Thoracic aorta (tissue), 2 donors: ENCODE results near the gene EAF2. TPM values are rescaled to one million over a fixed set of nuclear protein-coding genes. Genes with fewer than 3 reads are reported as not detected.

ENCODE experiments used
- ATAC-seq: fragments of 150-250 bp; one replicate; pipeline ENCODE4 v1.8.0; 2017; ENCODE audit warnings: low read depth; ENCODE audit not compliant: insufficient number of reproducible peaks, low FRiP score
- DNase-seq: peaks from one replicate; pipeline ENCODE4 v3.0.0-alpha.2; 2020; ENCODE audit warnings: low spot score
- H3K27ac ChIP-seq, 2 donors: fragments of 200-600 bp; sonication (generic); 1 replicate in 1 of 2; 2 replicates in 1 of 2; pipeline ENCODE4 v1.5.1; 2016; ENCODE audit warnings: mild to moderate bottlenecking in 2 of 2, moderate library complexity in 2 of 2
- H3K27me3 ChIP-seq: fragments of 200-600 bp; sonication (generic); replicated peaks from 2 replicates; pipeline ENCODE4 v1.6.0; 2016; ENCODE audit warnings: mild to moderate bottlenecking; ENCODE audit not compliant: insufficient read depth
- H3K36me3 ChIP-seq: fragments of 200-600 bp; sonication (generic); one replicate; pipeline ENCODE4 v1.5.1; 2016
- H3K4me1 ChIP-seq, 2 donors: fragments of 200-600 bp; sonication (generic); 1 replicate in 1 of 2; 2 replicates in 1 of 2; pipeline versions ENCODE4 v1.5.1 to v1.6.0; 2016; ENCODE audit warnings: low read depth in 2 of 2, mild to moderate bottlenecking in 1 of 2; ENCODE audit not compliant: control insufficient read depth in 1 of 2
- H3K4me3 ChIP-seq: fragments of 200-600 bp; sonication (generic); 2 replicates; pipeline ENCODE4 v1.5.1; 2016; ENCODE audit warnings: mild to moderate bottlenecking
- H3K9me3 ChIP-seq: fragments of 200-600 bp; sonication (generic); 2 replicates; pipeline ENCODE4 v1.5.1; 2016
- CTCF ChIP-seq: fragments of 200-600 bp; sonication (generic); IDR thresholded peaks from one replicate; pipeline ENCODE4 v1.5.1; 2019; ENCODE audit warnings: antibody characterized with exemption
- total RNA-seq, 2 donors: library from RNA; depleted of rRNA; stranded (reverse); fragments of >200 nt; gene quantifications; one replicate each; pipeline versions ENCODE4 v1.1.0 to v1.2.3, GENCODE V29; 2016

The EAF2 gene
- total RNA-seq, 2 donors from 2014 or later, result 3.7 to 5.1 TPM

GRCh38 chr3:121914081-121914998 lies 79.3 kb downstream of the EAF2 start:
- no peak for TF ChIP-seq CTCF
- peaks cover 0 to 4% of the 10 kb centered on the region in 2 donors for H3K4me1 ChIP-seq
- ATAC-seq (no peak), DNase-seq (no peak)
- no peaks in the 10 kb centered on the region for H3K27me3 ChIP-seq
- H3K27ac ChIP-seq, result no peak overlapping the region
- H3K4me3 ChIP-seq, result peak overlapping the region; percentile 62
- no peaks in the 10 kb centered on the region for H3K9me3 ChIP-seq
- no peaks in the 10 kb centered on the region for H3K36me3 ChIP-seq

- Histone ChIP-seq H3K36me3 (no peaks in the 10 kb centered on the region), H3K4me3 (no peak overlapping the region), H3K27ac (no peak overlapping the region), H3K4me1 (peaks cover 0 to 4% of the 10 kb centered on the region in 2 donors), H3K9me3 (no peaks in the 10 kb centered on the region), H3K27me3 (no peaks in the 10 kb centered on the region)
- ATAC-seq (no peak), DNase-seq (no peak)
- no peak for TF ChIP-seq CTCF
These were observed 81.2 kb downstream of the EAF2 start for GRCh38 chr3:121916189-121916588.

- no peaks in the 10 kb centered on the region for H3K27me3 ChIP-seq
- no peak overlapping the region for H3K4me3 ChIP-seq
- ATAC-seq, result no peak
- no peak for DNase-seq
- TF ChIP-seq CTCF, result no peak
- H3K9me3 ChIP-seq, result no peaks in the 10 kb centered on the region
- no peak overlapping the region for H3K27ac ChIP-seq
- H3K4me1 ChIP-seq, result peaks cover 0 to 4% of the 10 kb centered on the region in 2 donors
- H3K36me3 ChIP-seq, result no peaks in the 10 kb centered on the region
These were observed 83.9 kb downstream of the EAF2 start for GRCh38 chr3:121918779-121919483.

- no peaks in the 10 kb centered on the region for H3K9me3 ChIP-seq
- no peak for ATAC-seq
- H3K4me3 ChIP-seq, result no peak overlapping the region
- H3K4me1 ChIP-seq, result no peaks in the 10 kb centered on the region
- H3K27me3 ChIP-seq, result no peaks in the 10 kb centered on the region
- no peak overlapping the region for H3K27ac ChIP-seq
- H3K36me3 ChIP-seq, result no peaks in the 10 kb centered on the region
- no peak for TF ChIP-seq CTCF
- DNase-seq, result no peak
These were observed 89.7 kb downstream of the EAF2 start for GRCh38 chr3:121924734-121925133.

- no peak overlapping the region for H3K4me3 ChIP-seq
- TF ChIP-seq CTCF, result no peak
- H3K9me3 ChIP-seq, result no peaks in the 10 kb centered on the region
- DNase-seq, result no peak
- no peaks in the 10 kb centered on the region for H3K27me3 ChIP-seq
- no peaks in the 10 kb centered on the region for H3K36me3 ChIP-seq
- no peaks in the 10 kb centered on the region for H3K4me1 ChIP-seq
- H3K27ac ChIP-seq, result no peak overlapping the region
- ATAC-seq, result no peak
These were observed 91.4 kb downstream of the EAF2 start for GRCh38 chr3:121926380-121926779.
